Upper lobe of right lung (tissue), 1 donor: ENCODE data around the gene EGF. TPM values are rescaled to one million over a fixed set of nuclear protein-coding genes. Genes with fewer than 3 reads are reported as not detected.
A peak's percentile ranks its signal among the peaks of the same experiment; 100 is the strongest.

ENCODE experiments used
- ATAC-seq: fragments of 200-7000 bp; cut with Tn5 transposase; one replicate; pipeline ENCODE4 v1.9.1; 2020; ENCODE audit warnings: mild to moderate bottlenecking, moderate library complexity
- DNase-seq: peaks from one replicate; pipeline ENCODE4 v3.0.0-alpha.2; 2020
- H3K27ac ChIP-seq: fragments of 200-600 bp; one replicate; pipeline ENCODE4 v1.8.0; 2022
- H3K27me3 ChIP-seq: fragments of 200-600 bp; one replicate; pipeline ENCODE4 v1.8.0; 2022; ENCODE audit warnings: mild to moderate bottlenecking
- H3K36me3 ChIP-seq: fragments of 200-600 bp; one replicate; pipeline ENCODE4 v1.8.0; 2022
- H3K4me1 ChIP-seq: fragments of 200-600 bp; one replicate; pipeline ENCODE4 v1.8.0; 2022
- H3K4me3 ChIP-seq: fragments of 200-600 bp; one replicate; pipeline ENCODE4 v1.8.0; 2022; ENCODE audit warnings: mild to moderate bottlenecking
- H3K9me3 ChIP-seq: fragments of 200-600 bp; one replicate; pipeline ENCODE4 v1.8.0; 2022
- CTCF ChIP-seq: fragments of 200-600 bp; IDR thresholded peaks from one replicate; pipeline ENCODE4 v1.8.0; 2022; ENCODE audit warnings: antibody characterized with exemption
- intact Hi-C: fragments of 100-400 bp; cut with DNase I; formaldehyde crosslinking; loops from one replicate; pipeline ENCODE4 v1.11.0; 2022
- total RNA-seq: library from RNA; stranded (reverse); fragmentation: NEBNext Ultra II Directional; extraction: Animal tissue kit (Norgen Biotek cat#: 25700); gene quantifications from one replicate; pipeline ENCODE4 v1.2.1, GENCODE V29; 2021
- donor health status: DM: no; HTN: yes; CAD: no; lungs with severe emphysema.

The EGF gene
- total RNA-seq, 1 donor from 2014 or later, result 2.4 TPM

- intact Hi-C loops, result no loop called here
- H3K27me3 ChIP-seq, result no peaks in the 10 kb centered on the region
- no peak overlapping the region for H3K27ac ChIP-seq
- no peak for DNase-seq
- no peak for TF ChIP-seq CTCF
- H3K9me3 ChIP-seq, result no peaks in the 10 kb centered on the region
- no peaks in the 10 kb centered on the region for H3K4me1 ChIP-seq
- peak; percentile 70 for ATAC-seq
- H3K36me3 ChIP-seq, result no peaks in the 10 kb centered on the region
- no peak overlapping the region for H3K4me3 ChIP-seq
Measured at GRCh38 chr4:109990261-109991257, 77.9 kb downstream of the EGF start.

- no peak overlapping the region for H3K4me3 ChIP-seq
- no peak for ATAC-seq
- DNase-seq, result no peak
- no peak for TF ChIP-seq CTCF
- H3K9me3 ChIP-seq, result no peaks in the 10 kb centered on the region
- intact Hi-C loops, result no loop called here
- no peaks in the 10 kb centered on the region for H3K36me3 ChIP-seq
- H3K4me1 ChIP-seq, result no peaks in the 10 kb centered on the region
- no peak overlapping the region for H3K27ac ChIP-seq
- H3K27me3 ChIP-seq, result no peaks in the 10 kb centered on the region
Measured at GRCh38 chr4:109993116-109993515, 80.4 kb downstream of the EGF start.

GRCh38 chr4:109994415-109994827, 81.7 kb downstream of the EGF start:
- no peak for ATAC-seq
- no peaks in the 10 kb centered on the region for H3K9me3 ChIP-seq
- no peaks in the 10 kb centered on the region for H3K36me3 ChIP-seq
- no peaks in the 10 kb centered on the region for H3K4me1 ChIP-seq
- H3K27ac ChIP-seq, result no peak overlapping the region
- TF ChIP-seq CTCF, result no peak
- no peak overlapping the region for H3K4me3 ChIP-seq
- intact Hi-C loops, result no loop called here
- DNase-seq, result no peak
- H3K27me3 ChIP-seq, result no peaks in the 10 kb centered on the region

DNA sequence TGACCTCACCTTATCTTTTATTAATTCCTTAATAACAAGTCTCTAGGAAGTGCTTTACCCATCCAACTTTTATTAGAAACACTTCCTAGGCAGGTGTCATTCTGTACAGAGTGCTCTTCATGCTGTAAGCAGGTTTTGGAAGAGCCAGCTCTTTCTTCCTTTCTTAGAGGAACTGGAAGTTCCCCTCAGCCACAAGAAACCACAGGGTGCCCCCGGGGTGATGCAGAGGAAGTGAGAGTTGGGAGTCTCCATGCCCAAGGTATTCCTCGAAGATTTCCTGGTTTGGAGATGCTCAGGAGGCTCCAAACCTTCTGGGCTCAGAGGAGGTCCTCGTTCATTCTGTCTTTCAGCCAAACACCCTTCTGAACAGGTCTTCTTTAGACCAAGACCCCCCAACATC, 83.8 kb downstream of the EGF start:
- DNase-seq, result no peak
- H3K4me3 ChIP-seq, result no peak overlapping the region
- no peak for TF ChIP-seq CTCF
- no peaks in the 10 kb centered on the region for H3K27me3 ChIP-seq
- intact Hi-C loops, result loop anchor here (5.0 kb wide), 1 partner anchor 521 kb away; no protein-coding TSS in a partner anchor
- H3K27ac ChIP-seq, result no peak overlapping the region
- H3K36me3 ChIP-seq, result no peaks in the 10 kb centered on the region
- H3K9me3 ChIP-seq, result no peaks in the 10 kb centered on the region
- peak; percentile 64 for ATAC-seq
- no peaks in the 10 kb centered on the region for H3K4me1 ChIP-seq

DNA sequence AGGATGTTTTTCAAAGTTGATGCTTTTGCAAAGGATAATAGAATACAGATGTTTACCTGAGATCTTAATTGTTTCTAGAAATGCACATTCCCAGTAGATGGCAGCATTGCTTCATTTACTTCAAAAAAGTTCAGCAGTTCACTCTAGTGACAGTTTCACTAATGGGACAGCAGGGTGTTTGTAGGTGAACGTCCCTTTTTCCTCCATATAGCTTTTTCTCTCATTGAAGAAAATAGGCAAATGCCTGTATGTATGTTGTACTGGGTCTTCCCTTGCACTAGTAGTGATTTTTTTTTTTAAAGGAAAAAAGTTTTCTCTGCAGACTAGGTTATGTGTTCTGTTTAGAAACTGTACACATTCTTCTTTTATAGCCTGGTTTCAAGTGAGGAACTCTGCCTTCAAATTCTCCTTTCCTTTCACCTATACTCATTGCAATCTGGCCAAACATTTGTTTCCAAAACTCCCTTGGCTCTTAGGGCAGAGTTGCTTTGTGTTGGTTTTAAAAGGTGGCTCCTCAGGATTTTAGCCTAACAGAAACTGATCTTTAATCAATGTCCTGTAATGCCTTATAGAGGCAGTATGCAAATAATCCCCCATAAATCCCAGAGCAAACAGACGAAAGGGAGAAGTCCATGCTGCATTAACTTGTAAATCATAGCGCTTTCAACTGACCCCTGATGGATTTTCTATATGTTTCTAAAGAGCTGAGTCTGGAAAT, 86.3 kb downstream of the EGF start:
- no peaks in the 10 kb centered on the region for H3K9me3 ChIP-seq
- H3K4me1 ChIP-seq, result no peaks in the 10 kb centered on the region
- peak; percentile 80 for ATAC-seq
- H3K4me3 ChIP-seq, result no peak overlapping the region
- intact Hi-C loops, result loop anchor here (5.0 kb wide), 1 partner anchor 518 kb away; no protein-coding TSS in a partner anchor
- no peak for DNase-seq
- TF ChIP-seq CTCF, result peak; percentile 62
- H3K27ac ChIP-seq, result no peak overlapping the region
- no peaks in the 10 kb centered on the region for H3K36me3 ChIP-seq
- H3K27me3 ChIP-seq, result no peaks in the 10 kb centered on the region
